ENCODE measurements around the gene EXOC7.

EXOC7 gene

GRCh38 chr17:76131692-76132573 lies 28.3 kb upstream of the EXOC7 start:
- no peak for TF ChIP-seq CTCF (IDR thresholded peaks at IDR 0.05; ENCODE audit: insufficient read depth, low read depth, low read length, missing control alignments)
- no peak overlapping the region for H3K4me3 ChIP-seq (ENCODE audit: low read depth, low read length)
- no peak for DNase-seq (ENCODE audit: low read depth)

GRCh38 chr17:76131051-76131691 lies 27.6 kb upstream of the EXOC7 start:
- H3K4me3 ChIP-seq (ENCODE audit: low read depth, low read length) = no peak overlapping the region
- DNase-seq (ENCODE audit: low read depth) = no peak
- TF ChIP-seq CTCF (IDR thresholded peaks at IDR 0.05; ENCODE audit: insufficient read depth, low read depth, low read length, missing control alignments) = no peak

GRCh38 chr17:76130473-76130872 lies 26.9 kb upstream of the EXOC7 start:
- no peak for TF ChIP-seq CTCF (IDR thresholded peaks at IDR 0.05; ENCODE audit: insufficient read depth, low read depth, low read length, missing control alignments)
- DNase-seq (ENCODE audit: low read depth) = no peak
- H3K4me3 ChIP-seq (ENCODE audit: low read depth, low read length) = no peak overlapping the region

GRCh38 chr17:76125922-76126321 lies 22.3 kb upstream of the EXOC7 start:
- no peak overlapping the region for H3K4me3 ChIP-seq (ENCODE audit: low read depth, low read length)
- DNase-seq (ENCODE audit: low read depth) = no peak
- TF ChIP-seq CTCF (IDR thresholded peaks at IDR 0.05; ENCODE audit: insufficient read depth, low read depth, low read length, missing control alignments) = no peak

GRCh38 chr17:76125391-76125675 lies 21.7 kb upstream of the EXOC7 start:
- no peak overlapping the region for H3K4me3 ChIP-seq (ENCODE audit: low read depth, low read length)
- TF ChIP-seq CTCF (IDR thresholded peaks at IDR 0.05; ENCODE audit: insufficient read depth, low read depth, low read length, missing control alignments) = no peak
- DNase-seq (ENCODE audit: low read depth) = no peak

- peak; percentile 39 for DNase-seq (ENCODE audit: low read depth)
- H3K4me3 ChIP-seq (ENCODE audit: low read depth, low read length) = no peak overlapping the region
- peak; percentile 37 for TF ChIP-seq CTCF (IDR thresholded peaks at IDR 0.05; ENCODE audit: insufficient read depth, low read depth, low read length, missing control alignments)
These were observed 21.2 kb upstream of the EXOC7 start for GRCh38 chr17:76124582-76125390.

Measured in GM12865 (cell line).